Measurements from ENCODE around the gene TMEM45A.
"Not testable (repeated sequence)": the region's sequence is repeated elsewhere in the genome, so short reads cannot be mapped to it uniquely, and the experiment has no call there.

Gene TMEM45A

GRCh38 chr3:100531093-100531492 is 38.7 kb downstream of the TMEM45A start:
- DNase-seq (ENCODE audit: low read depth in 4 of 4, low spot score in 1 of 4): no peak

GRCh38 chr3:100532411-100532810 is 40.0 kb downstream of the TMEM45A start:
- no peak for DNase-seq (ENCODE audit: low read depth in 4 of 4, low spot score in 1 of 4)

GRCh38 chr3:100533176-100533575 is 40.8 kb downstream of the TMEM45A start:
- no peak for DNase-seq (ENCODE audit: low read depth in 4 of 4, low spot score in 1 of 4)

GRCh38 chr3:100535610-100535943 is 43.2 kb downstream of the TMEM45A start:
- no peak for DNase-seq (ENCODE audit: low read depth in 4 of 4, low spot score in 1 of 4)

GRCh38 chr3:100536093-100536492 is 43.7 kb downstream of the TMEM45A start:
- no peak for DNase-seq (ENCODE audit: low read depth in 4 of 4, low spot score in 1 of 4)

- no peak for DNase-seq (ENCODE audit: low read depth in 4 of 4, low spot score in 1 of 4)
Measured at GRCh38 chr3:100537646-100538338, 45.4 kb downstream of the TMEM45A start.

GRCh38 chr3:100538339-100538706 is 45.9 kb downstream of the TMEM45A start:
- no peak for DNase-seq (ENCODE audit: low read depth in 4 of 4, low spot score in 1 of 4)

GRCh38 chr3:100540791-100541334 is 48.4 kb downstream of the TMEM45A start:
- DNase-seq (ENCODE audit: low read depth in 4 of 4, low spot score in 1 of 4): no peak

- not testable (repeated sequence) for DNase-seq (ENCODE audit: low read depth in 4 of 4, low spot score in 1 of 4)
Measured at GRCh38 chr3:100541428-100541827, 49.0 kb downstream of the TMEM45A start.

GRCh38 chr3:100545371-100545770 is 53.0 kb downstream of the TMEM45A start:
- no peak for DNase-seq (ENCODE audit: low read depth in 4 of 4, low spot score in 1 of 4)

- no peak for DNase-seq (ENCODE audit: low read depth in 4 of 4, low spot score in 1 of 4)
Measured at GRCh38 chr3:100546020-100546744, 53.8 kb downstream of the TMEM45A start.

GRCh38 chr3:100548053-100548452 is 55.6 kb downstream of the TMEM45A start:
- DNase-seq (ENCODE audit: low read depth in 4 of 4, low spot score in 1 of 4): no peak

- DNase-seq (ENCODE audit: low read depth in 4 of 4, low spot score in 1 of 4): no peak
Measured at GRCh38 chr3:100553618-100554372, 61.4 kb downstream of the TMEM45A start.

GRCh38 chr3:100554373-100554676 is 61.9 kb downstream of the TMEM45A start:
- no peak for DNase-seq (ENCODE audit: low read depth in 4 of 4, low spot score in 1 of 4)

- no peak for DNase-seq (ENCODE audit: low read depth in 4 of 4, low spot score in 1 of 4)
Measured at GRCh38 chr3:100556673-100557310, 64.4 kb downstream of the TMEM45A start.

GRCh38 chr3:100558233-100558632 is 65.8 kb downstream of the TMEM45A start:
- no peak for DNase-seq (ENCODE audit: low read depth in 4 of 4, low spot score in 1 of 4)

GRCh38 chr3:100560426-100560825 is 68.0 kb downstream of the TMEM45A start:
- DNase-seq (ENCODE audit: low read depth in 4 of 4, low spot score in 1 of 4): no peak

GRCh38 chr3:100561459-100562158 is 69.2 kb downstream of the TMEM45A start:
- no peak for DNase-seq (ENCODE audit: low read depth in 4 of 4, low spot score in 1 of 4)

GRCh38 chr3:100562224-100562857 is 69.9 kb downstream of the TMEM45A start:
- DNase-seq (ENCODE audit: low read depth in 4 of 4, low spot score in 1 of 4): no peak

GRCh38 chr3:100563228-100563627 is 70.8 kb downstream of the TMEM45A start:
- no peak for DNase-seq (ENCODE audit: low read depth in 4 of 4, low spot score in 1 of 4)

All from stimulated activated CD4-positive, alpha-beta T cell treated with anti-CD3 and anti-CD28 coated beads, Interleukin-1b, Interleukin-23, amount 100 ng/mL, for 24 hours (primary cell).